CD4-positive, alpha-beta T cell treated with Interleukin-12 subunit alpha and Interleukin-12 subunit beta, for 1 hour (primary cell): ENCODE data around the gene CYBA.

Source experiments
- DNase-seq: peaks from one replicate; pipeline ENCODE4 v3.0.0-alpha.2; 2020

CYBA gene

DNA sequence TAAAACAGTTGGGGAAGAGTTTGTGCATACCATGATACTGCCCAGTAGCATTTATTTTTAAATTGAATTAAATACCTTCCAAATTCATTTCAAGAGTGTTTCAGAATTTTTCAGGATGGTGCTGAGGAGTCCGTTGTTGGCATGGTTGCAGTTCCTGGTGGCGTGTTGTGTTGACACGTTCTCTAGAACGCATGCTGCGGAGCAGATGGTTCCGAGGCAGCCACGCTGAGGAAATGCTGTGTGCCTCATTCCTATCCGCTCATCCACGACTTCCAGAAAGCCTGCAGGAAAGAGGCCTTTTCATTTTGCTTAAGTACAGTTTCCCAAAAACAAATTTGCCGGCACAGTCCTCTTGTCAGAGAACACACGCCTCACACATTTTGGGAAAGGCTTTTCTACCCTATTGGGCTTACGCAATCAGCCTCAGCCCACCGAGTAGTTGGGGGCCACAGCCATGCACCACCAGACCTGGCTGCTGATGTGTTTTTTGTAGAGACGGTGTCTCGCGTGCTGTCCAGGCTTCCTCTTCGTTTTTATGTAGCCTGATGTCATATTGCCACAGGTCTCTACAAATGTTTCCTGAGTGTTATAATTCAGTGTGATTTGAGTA lies 44.6 kb downstream of the CYBA start:
- no peak for DNase-seq

DNA sequence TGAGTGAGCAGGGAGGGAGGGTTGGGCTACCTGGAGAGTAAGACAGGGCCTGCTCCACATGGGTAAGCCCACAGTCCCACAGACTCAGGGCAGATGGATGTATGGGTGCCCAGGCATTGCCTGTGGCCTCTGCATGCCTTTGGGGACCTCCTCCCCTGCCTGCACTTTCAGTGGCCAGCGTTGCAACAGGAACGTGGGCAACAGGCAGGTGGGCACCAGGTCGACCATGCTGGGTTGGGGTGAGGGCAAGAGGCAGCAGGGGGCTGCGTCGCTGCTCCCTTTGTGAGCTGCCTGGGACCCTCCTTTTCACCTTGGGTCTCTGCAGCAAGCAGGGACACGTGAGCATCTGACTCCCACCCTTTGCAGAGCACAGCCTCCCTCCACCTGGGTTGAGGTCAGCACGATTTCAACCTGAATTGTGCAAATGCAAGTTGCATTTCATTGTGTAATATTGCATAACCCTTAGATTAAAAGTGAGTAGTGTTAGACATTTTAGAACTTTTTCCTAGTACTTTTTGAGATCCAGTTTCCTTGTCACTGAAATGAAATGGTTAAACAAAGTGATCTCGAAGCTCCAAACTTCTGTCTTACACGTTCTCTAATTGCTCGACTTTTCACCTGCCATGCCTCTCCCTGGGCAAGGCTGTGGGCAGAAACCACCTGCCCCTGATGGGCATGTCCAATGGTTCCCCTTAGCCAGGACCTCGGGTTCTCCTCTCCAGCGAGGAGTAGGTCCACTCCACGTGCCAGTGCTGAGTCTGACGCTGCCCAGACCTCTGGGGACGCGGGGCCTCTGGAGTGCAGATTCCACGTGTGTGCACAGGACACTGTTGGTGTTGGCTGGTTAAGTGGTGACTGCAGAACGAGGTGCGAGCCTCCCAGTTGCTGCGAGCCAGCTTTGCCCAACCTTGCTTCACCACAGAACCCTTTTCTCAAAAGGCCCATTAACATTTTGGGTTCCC lies 45.4 kb downstream of the CYBA start:
- no peak for DNase-seq

- DNase-seq: no peak
Observed at GRCh38 chr16:88602091-88602490, 48.8 kb downstream of the CYBA start.

- DNase-seq: no peak
Observed at GRCh38 chr16:88601313-88602036, 49.4 kb downstream of the CYBA start.

DNA sequence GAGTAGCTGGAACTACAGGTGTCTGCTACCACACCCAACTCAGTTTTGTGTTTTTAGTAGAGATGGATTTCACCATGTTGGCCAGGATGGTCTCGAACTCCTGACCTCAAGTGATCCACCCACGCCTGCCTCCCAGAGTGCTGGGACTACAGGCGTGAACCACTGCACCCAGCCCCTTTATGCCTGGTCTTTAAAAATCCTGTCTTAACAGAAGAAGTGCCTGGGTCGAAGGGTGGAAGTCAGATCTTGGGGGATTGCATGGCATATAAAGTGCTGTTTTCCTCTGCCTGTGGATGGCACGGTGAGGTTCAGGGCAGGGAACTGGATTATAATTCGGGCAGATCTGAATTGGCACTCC lies 50.3 kb downstream of the CYBA start:
- no peak for DNase-seq

- DNase-seq: no peak
Observed at GRCh38 chr16:88599825-88600538, 50.9 kb downstream of the CYBA start.

- DNase-seq: no peak
Observed at GRCh38 chr16:88599092-88599733, 51.6 kb downstream of the CYBA start.

DNA sequence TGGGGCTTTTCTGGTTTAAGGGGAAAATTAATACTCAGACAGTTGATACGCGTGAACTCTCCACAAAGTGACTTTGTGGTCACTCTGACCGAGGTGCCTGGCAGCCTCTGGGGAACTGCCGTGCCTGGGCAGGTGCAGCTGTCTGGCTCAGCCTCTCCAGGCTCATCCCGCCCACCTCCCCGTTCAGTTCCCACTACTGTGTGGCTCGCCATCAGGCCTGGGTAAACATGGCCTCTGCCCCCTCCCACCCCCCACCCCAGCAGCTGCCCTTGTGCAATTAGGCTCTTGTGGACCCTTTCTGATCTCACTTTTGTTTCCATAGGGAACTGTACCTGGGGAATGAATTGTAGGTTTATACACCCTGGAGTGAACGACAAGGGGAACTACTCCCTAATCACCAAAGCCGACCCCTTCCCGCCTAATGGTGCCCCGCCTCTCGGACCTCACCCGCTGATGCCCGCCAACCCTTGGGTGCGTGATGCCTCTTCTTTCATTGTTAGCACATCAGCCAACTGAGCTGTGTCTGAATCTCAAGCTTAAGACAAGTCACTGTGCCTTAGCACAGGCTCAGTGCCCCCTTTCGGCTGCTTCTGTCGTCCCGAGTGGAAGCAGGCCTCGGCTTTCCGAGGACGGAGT lies 52.9 kb downstream of the CYBA start:
- DNase-seq: no peak

DNA sequence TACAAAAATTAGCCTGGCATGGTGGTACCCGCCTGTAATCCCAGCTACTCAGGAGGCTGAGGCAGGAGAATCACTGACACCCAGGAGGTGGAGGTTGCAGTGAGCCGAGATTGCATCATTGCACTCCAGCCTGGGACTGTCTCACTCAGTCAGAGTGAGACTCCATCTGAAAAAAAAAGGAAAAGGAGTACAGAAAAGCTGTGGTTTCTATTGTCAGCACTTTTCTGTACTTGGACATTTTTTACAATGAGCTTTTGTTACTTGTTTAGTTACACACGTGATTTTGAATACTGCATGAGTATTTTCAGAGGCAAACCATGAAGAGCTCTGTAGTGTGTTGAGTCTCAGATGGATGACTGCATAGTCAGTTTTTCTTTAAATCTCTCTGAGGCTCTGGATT lies 54.4 kb downstream of the CYBA start:
- no peak for DNase-seq

DNA sequence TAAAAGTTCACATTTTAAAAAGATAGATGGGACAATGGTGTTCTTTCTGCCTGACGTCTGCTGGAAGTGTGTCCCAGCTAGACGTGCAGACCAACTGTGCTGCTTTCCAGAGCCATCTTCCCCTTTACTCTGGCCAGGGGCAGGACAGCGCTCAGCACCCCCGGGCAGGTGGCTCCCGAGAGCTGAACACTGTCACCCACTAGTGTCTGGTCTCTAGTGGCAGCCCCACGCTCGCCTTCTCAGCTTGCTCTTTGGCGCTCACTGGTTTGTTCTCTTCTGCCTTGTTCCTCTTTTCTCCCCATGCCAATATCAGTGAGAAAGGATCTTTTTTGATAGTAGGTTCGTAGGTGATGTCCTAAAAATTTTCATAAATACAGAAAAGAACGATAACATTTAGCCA lies 54.9 kb downstream of the CYBA start:
- DNase-seq: no peak

DNA sequence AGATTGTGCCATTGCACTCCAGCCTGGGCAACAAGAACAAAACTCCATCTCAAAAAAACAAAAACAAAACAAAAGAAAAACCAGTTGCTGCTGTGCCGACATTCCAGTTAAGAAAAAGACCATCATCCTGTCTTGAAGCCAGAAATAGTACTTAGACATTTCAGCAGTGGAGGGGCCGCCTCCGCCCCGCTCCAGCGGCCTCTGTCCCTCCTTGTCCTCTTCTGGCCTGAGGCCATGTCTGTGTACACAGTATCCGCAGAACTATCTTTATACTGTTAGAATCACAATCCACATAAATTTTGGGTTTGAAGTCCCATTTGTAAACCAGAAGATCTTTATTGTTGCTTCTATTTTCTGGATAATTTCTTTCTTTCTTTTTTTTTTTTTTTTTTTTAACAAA lies 55.8 kb downstream of the CYBA start:
- no peak for DNase-seq

DNA sequence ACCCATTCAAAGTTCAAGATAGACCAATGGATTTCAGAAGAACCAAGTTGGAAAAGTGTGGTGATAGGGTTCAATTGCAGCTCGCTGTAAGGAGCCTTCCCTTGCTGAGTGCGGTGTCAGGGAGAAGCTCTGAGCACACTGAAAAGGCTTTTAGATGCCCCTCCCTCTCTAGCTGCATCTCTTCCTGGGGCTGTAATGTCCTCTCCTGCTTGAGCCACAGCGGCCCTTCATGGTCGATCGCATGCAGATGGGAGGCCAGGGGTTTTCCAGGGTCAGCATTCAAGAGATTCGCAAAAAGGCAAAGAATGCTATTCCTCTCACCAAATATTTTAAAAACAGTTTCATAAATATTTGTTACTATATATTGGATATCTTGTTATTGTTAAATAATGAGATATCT lies 56.9 kb downstream of the CYBA start:
- no peak for DNase-seq

DNA sequence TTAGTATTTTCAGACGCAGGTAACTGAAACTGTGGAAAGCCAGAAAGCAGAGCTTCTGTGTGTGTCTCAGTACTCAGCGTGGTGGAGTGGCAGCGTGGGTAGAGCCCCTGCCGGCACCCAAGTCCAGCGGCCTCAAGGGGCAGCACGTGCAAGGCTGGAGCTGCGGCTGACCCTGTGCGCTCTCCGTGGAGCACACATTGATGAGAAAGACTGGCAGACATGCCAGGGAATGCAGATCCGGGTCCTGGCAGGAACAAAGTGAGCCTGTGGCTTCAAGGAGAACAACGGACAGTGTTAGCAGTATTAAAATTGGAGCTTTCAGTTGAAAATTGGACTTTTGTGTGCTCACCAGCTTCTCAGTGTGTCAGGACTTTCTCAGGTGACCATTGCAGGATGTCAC lies 57.4 kb downstream of the CYBA start:
- no peak for DNase-seq
